Testis (tissue), 3 donors: ENCODE results near the gene CNTD1. TPM values are rescaled to one million over a fixed set of nuclear protein-coding genes. Genes with fewer than 3 reads are reported as not detected.

Experiments
- DNase-seq: peaks from one replicate; pipeline ENCODE4 v3.0.0-alpha.2; 2019
- H3K27ac ChIP-seq, 2 donors: fragments of 200-600 bp; sonication (generic); one replicate each; pipeline ENCODE4 v1.5.1; 2019
- H3K27me3 ChIP-seq: fragments of 200-600 bp; sonication (generic); one replicate; pipeline ENCODE4 v1.5.1; 2019
- H3K36me3 ChIP-seq: fragments of 200-600 bp; sonication (generic); one replicate; pipeline ENCODE4 v1.5.1; 2017; ENCODE audit warnings: low read depth; ENCODE audit errors: missing control alignments
- H3K4me1 ChIP-seq: fragments of 200-600 bp; sonication (generic); one replicate; pipeline ENCODE4 v1.5.1; 2019
- H3K4me3 ChIP-seq, 2 donors: fragments of 200-600 bp; sonication (generic); one replicate each; pipeline ENCODE4 v1.5.1; 2017 to 2019
- H3K9me3 ChIP-seq: fragments of 200-600 bp; sonication (generic); one replicate; pipeline ENCODE4 v1.5.1; 2017
- POLR2A ChIP-seq: fragments of 450-650 bp; IDR thresholded peaks from one replicate; pipeline ENCODE4 v1.6.1; 2017; ENCODE audit warnings: antibody characterized with exemption, mild to moderate bottlenecking, moderate library complexity
- WGBS, 2 donors: methylation state at CpG; one replicate each; pipeline ENCODE4 v1.1.5; 2018; 5-methylcytosine and 5-hydroxymethylcytosine counted together
- intact Hi-C: fragments of 100-400 bp; cut with DNase I; formaldehyde crosslinking; loops from one replicate; pipeline ENCODE4 v1.15.1; 2023; ENCODE audit warnings: low total_unique reads
- polyA plus RNA-seq: library from polyadenylated mRNA; stranded (reverse); fragments of 350-450 nt; fragmentation: Illumina TruSeq; extraction: RNeasy Lipid Tissue Mini Kit (QIAGEN cat#74804); gene quantifications from one replicate; pipeline ENCODE4 v1.2.3, GENCODE V29; 2014; ENCODE audit warnings: low read depth, low replicate concordance; ENCODE audit not compliant: insufficient read depth
- total RNA-seq, 2 donors: library from RNA; depleted of rRNA; stranded (reverse); fragments of >200 nt; gene quantifications; one replicate each; pipeline ENCODE4 v1.2.3, GENCODE V29; 2016
- TF ChIP-seq, protein P1 (sequence below), 3 experiments: fragments of 450-650 bp in 2 of 3; fragments of 200-600 bp in 1 of 3; sonication (generic) in 1 of 3; IDR thresholded peaks; one replicate each; pipeline ENCODE4 v1.5.1; 2016 to 2019; ENCODE audit warnings: antibody characterized with exemption in 3 of 3, mild to moderate bottlenecking in 2 of 3, moderate library complexity in 1 of 3

Gene CNTD1
- total and polyA plus RNA-seq, 3 donors from 2014 or later = 21.2 to 114 (median 49.1) TPM

DNA sequence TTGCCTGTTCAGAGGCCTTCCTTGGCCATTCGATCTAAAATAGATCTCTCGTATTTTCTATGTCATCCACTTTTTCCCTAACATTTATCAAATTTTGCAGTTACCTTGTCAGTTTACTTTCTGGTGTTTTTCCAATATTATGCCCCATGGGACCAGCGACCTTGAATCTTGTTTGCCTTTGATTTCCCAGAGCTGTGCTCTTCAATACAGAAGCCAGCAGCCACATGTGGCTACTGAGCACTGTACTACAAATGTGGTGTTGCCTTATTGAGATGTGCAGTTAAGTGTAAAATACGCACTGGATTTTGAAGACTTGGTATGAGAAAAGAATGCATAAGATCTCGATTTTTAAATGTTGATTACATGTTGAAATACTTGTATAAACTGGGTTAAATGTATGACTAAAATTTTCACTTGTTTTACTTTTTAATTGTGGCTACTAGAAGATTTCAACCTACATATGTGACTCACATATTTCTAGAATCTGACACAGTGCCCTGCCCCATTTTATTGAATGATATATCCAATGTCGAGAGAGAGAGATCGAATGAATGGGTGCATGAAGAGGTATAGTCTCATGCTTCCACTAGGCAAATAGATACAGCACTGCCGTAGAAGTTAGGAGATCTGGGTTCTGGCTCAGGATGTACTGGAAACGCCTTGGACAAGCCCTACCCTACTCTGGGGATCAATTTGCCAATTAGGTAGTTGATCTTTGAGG is 33.7 kb downstream of the CNTD1 start:
- WGBS, 2 donors = 32 to 47% methylated on average over 9 of the region's 9 CpGs
- intact Hi-C loops = no loop called here
- Histone ChIP-seq H3K4me3 (peak overlapping the region; percentile 87 to 99), H3K27me3 (no peaks in the 10 kb centered on the region), H3K4me1 (peaks cover 10% of the 10 kb centered on the region), H3K9me3 (no peaks in the 10 kb centered on the region), H3K27ac (peak overlapping the region; percentile 77 to 87), H3K36me3 (no peaks in the 10 kb centered on the region)
- no peak for DNase-seq
- no peak for TF ChIP-seq POLR2A
- TF ChIP-seq, protein P1, sequence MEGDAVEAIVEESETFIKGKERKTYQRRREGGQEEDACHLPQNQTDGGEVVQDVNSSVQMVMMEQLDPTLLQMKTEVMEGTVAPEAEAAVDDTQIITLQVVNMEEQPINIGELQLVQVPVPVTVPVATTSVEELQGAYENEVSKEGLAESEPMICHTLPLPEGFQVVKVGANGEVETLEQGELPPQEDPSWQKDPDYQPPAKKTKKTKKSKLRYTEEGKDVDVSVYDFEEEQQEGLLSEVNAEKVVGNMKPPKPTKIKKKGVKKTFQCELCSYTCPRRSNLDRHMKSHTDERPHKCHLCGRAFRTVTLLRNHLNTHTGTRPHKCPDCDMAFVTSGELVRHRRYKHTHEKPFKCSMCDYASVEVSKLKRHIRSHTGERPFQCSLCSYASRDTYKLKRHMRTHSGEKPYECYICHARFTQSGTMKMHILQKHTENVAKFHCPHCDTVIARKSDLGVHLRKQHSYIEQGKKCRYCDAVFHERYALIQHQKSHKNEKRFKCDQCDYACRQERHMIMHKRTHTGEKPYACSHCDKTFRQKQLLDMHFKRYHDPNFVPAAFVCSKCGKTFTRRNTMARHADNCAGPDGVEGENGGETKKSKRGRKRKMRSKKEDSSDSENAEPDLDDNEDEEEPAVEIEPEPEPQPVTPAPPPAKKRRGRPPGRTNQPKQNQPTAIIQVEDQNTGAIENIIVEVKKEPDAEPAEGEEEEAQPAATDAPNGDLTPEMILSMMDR (IDR thresholded peaks at IDR 0.05) = no peak

DNA sequence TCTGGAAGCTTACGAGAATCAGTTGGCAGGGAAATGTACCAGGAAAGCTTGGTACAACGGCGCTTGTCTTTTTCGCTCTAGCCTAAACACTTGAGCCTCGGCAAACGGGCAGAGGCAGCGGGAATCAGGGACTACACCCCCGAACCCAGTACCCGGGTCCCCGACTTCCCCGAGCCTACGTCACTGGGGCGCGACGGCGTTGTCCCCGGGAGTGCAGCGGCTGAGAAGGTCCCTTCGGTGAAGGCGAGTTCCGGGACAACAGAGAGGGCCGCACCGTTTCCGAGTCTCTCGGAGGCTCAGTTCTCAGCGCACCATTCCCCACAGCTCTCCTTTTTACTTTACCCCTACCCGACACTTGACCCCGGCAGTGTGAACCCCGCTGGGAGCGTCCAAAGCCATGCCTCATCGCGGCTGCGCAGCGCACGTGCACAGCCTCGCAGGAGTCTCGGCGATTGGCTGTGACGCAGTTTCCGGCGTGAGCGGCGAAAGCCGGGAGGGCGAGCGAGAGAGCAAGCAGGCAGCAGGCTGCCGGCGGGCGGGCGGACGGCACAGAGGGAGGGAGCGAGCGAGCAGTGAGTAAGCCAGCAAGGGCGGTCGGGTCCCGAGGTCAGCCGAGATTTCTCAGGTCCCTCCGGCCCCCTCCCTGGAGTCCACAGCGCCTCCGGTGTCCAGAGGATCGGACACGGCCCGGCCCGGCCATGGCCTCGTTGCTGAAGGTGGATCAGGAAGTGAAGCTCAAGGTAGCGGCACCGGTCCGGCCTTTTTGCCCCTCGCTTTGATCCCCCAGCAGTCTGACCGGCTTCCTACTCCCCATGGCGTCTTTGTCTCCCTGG is 34.5 kb downstream of the CNTD1 start, which contains the start of gene PSME3:
Gene PSME3, plus strand, starts transcription at position 464 of the 833 bp plus-strand sequence. Its CDS starts 235 bp downstream, at position 699.
- 0% methylated on average over 11 to 55 of the region's 71 CpGs for WGBS, 2 donors
- Histone ChIP-seq H3K4me1 (peaks cover 10% of the 10 kb centered on the region), H3K4me3 (peak within 1 kb of the TSS; percentile 87 to 99), H3K27me3 (no peaks in the 10 kb centered on the region), H3K27ac (peak within 1 kb of the TSS; percentile 77 to 87), H3K9me3 (no peaks in the 10 kb centered on the region), H3K36me3 (no peaks in the 10 kb centered on the region)
- intact Hi-C loops = no loop called here
- peak; percentile 95 for DNase-seq
- TF ChIP-seq, protein P1 (IDR thresholded peaks at IDR 0.05) = no peak
- TF ChIP-seq POLR2A = peak; percentile 51

DNA sequence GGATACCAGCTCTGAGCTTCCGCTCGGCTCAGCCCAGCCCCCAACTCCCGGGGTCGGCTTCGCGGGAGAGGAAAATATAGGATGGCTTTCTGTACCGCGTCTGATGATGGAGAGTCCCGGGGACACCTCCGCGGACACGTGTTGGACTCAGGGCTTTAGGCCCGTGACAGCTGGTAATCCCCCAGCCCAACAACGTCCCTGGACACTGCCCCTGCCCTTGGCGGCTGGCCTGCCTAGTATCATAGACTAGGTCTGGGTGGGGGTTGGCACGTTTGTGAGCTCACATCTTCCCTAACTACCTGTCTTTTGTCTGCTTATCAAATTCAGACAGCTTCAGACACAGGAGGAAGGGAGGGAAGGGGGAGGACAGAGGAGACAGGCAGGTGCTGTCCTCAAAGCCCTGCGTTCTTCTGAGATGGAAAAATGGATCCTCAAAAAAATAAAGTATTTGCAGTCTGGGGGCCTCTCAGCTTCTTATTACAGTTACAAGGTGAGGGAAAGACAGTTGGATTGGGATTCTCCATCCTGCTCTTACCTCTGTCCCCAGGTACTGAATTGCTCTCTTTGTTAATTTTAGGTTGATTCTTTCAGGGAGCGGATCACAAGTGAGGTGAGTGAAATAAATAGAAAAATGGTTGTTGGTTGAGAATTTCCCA is 35.2 kb downstream of the CNTD1 start:
- Histone ChIP-seq H3K36me3 (no peaks in the 10 kb centered on the region), H3K4me3 (peak overlapping the region; percentile 87 to 99), H3K9me3 (no peaks in the 10 kb centered on the region), H3K27me3 (no peaks in the 10 kb centered on the region), H3K4me1 (peaks cover 10% of the 10 kb centered on the region), H3K27ac (peak overlapping the region; percentile 77 to 87)
- intact Hi-C loops = no loop called here
- TF ChIP-seq, protein P1 (IDR thresholded peaks at IDR 0.05) = no peak
- no peak for TF ChIP-seq POLR2A
- WGBS, 2 donors = 6 to 7% methylated on average over 13 to 18 of the region's 18 CpGs
- peak; percentile 23 for DNase-seq

DNA sequence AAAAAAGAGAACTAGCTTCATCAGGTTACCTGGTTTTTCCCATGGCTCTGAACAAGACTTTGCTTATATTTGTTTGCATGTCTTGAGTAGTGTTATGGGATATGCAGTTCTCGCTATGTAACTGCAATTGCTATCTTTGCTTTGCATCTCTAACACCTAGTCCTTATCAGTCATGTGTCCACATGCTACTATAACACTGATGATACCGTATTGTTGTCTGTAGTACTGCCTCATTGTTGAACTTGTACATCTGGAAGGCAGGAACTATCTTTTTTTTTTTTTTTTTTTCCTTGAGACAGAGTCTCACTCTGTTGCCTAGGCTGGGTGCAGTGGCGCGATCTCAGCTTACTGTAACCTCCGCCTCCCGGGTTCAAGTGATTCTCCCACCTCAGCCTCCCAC is 37.1 kb downstream of the CNTD1 start:
- intact Hi-C loops = no loop called here
- H3K4me3 ChIP-seq = no peak overlapping the region
- peaks cover 10% of the 10 kb centered on the region for H3K4me1 ChIP-seq
- no peaks in the 10 kb centered on the region for H3K36me3 ChIP-seq
- WGBS, 2 donors = 91 to 97% methylated on average over 6 of the region's 6 CpGs
- no peak for DNase-seq
- no peak overlapping the region for H3K27ac ChIP-seq
- no peaks in the 10 kb centered on the region for H3K27me3 ChIP-seq
- TF ChIP-seq POLR2A = no peak
- TF ChIP-seq, protein P1 (IDR thresholded peaks at IDR 0.05) = no peak
- H3K9me3 ChIP-seq = no peaks in the 10 kb centered on the region
